Measurements from ENCODE around the gene DLGAP1. TPM values are rescaled to one million over a fixed set of nuclear protein-coding genes. Genes with fewer than 3 reads are reported as not detected.

Gene DLGAP1
- total and polyA plus RNA-seq, 10 of the 15 experiments (the other 5 are each of a cell fraction or from before 2014, with no cell fraction given): 0.23 to 27.6 (median 1.9) TPM

- TF ChIP-seq, protein P1, sequence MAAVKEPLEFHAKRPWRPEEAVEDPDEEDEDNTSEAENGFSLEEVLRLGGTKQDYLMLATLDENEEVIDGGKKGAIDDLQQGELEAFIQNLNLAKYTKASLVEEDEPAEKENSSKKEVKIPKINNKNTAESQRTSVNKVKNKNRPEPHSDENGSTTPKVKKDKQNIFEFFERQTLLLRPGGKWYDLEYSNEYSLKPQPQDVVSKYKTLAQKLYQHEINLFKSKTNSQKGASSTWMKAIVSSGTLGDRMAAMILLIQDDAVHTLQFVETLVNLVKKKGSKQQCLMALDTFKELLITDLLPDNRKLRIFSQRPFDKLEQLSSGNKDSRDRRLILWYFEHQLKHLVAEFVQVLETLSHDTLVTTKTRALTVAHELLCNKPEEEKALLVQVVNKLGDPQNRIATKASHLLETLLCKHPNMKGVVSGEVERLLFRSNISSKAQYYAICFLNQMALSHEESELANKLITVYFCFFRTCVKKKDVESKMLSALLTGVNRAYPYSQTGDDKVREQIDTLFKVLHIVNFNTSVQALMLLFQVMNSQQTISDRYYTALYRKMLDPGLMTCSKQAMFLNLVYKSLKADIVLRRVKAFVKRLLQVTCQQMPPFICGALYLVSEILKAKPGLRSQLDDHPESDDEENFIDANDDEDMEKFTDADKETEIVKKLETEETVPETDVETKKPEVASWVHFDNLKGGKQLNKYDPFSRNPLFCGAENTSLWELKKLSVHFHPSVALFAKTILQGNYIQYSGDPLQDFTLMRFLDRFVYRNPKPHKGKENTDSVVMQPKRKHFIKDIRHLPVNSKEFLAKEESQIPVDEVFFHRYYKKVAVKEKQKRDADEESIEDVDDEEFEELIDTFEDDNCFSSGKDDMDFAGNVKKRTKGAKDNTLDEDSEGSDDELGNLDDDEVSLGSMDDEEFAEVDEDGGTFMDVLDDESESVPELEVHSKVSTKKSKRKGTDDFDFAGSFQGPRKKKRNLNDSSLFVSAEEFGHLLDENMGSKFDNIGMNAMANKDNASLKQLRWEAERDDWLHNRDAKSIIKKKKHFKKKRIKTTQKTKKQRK (IDR thresholded peaks at IDR 0.05; ENCODE audit: low read depth, low read length): no peak
- TF ChIP-seq KLF5 (IDR thresholded peaks at IDR 0.05; ENCODE audit: partially characterized antibody) (no peak), SMARCA5 (IDR thresholded peaks at IDR 0.05) (no peak), SP1 (IDR thresholded peaks at IDR 0.05; ENCODE audit: low read depth, low read length) (no peak), CEBPB (IDR thresholded peaks at IDR 0.05; ENCODE audit: borderline replicate concordance in 1 of 2, low read depth in 2 of 2, low read length in 2 of 2) (no peak), ZSCAN29 (IDR thresholded peaks at IDR 0.05) (no peak), EP300 (IDR thresholded peaks at IDR 0.05; ENCODE audit: borderline replicate concordance in 1 of 2, control insufficient read depth in 1 of 2, low read depth in 2 of 2, low read length in 2 of 2) (peak; percentile 40; a peak in 2 of 4 replicates), BMI1 (IDR thresholded peaks at IDR 0.05; ENCODE audit: borderline replicate concordance) (no peak), SUZ12 (IDR thresholded peaks at IDR 0.05; ENCODE audit: unreplicated experiment) (no peak), WRNIP1 (IDR thresholded peaks at IDR 0.05; ENCODE audit: borderline replicate concordance, low read depth, low read length) (no peak), EGR1 (IDR thresholded peaks at IDR 0.05; ENCODE audit: borderline replicate concordance in 1 of 2, low read depth in 2 of 2, low read length in 2 of 2) (no peak), SMC3 (IDR thresholded peaks at IDR 0.05; ENCODE audit: borderline replicate concordance, low read length) (no peak), NFYB (IDR thresholded peaks at IDR 0.05; ENCODE audit: insufficient read depth, low read depth, low read length) (no peak), CREB1 (IDR thresholded peaks at IDR 0.05; ENCODE audit: low read depth) (no peak), RB1 (IDR thresholded peaks at IDR 0.05; ENCODE audit: borderline replicate concordance) (no peak), MEF2B (IDR thresholded peaks at IDR 0.05; ENCODE audit: partially characterized antibody, poor library complexity, severe bottlenecking) (peak; percentile 8), ATF7 (IDR thresholded peaks at IDR 0.05; ENCODE audit: low read depth) (peak; percentile 80), MTA2 (IDR thresholded peaks at IDR 0.05; ENCODE audit: low read depth) (peak; percentile 45; the same call in 1 of the 2 replicates), RAD21 (IDR thresholded peaks at IDR 0.05; ENCODE audit: insufficient read depth, low read depth, low read length) (no peak), FOXM1 (IDR thresholded peaks at IDR 0.05; ENCODE audit: low read depth, low read length) (no peak), USF2 (IDR thresholded peaks at IDR 0.05; ENCODE audit: borderline replicate concordance, low read depth, low read length) (no peak)
- TF ChIP-seq, protein P2, sequence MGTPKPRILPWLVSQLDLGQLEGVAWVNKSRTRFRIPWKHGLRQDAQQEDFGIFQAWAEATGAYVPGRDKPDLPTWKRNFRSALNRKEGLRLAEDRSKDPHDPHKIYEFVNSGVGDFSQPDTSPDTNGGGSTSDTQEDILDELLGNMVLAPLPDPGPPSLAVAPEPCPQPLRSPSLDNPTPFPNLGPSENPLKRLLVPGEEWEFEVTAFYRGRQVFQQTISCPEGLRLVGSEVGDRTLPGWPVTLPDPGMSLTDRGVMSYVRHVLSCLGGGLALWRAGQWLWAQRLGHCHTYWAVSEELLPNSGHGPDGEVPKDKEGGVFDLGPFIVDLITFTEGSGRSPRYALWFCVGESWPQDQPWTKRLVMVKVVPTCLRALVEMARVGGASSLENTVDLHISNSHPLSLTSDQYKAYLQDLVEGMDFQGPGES (IDR thresholded peaks at IDR 0.05): no peak
- TF ChIP-seq, protein P3, sequence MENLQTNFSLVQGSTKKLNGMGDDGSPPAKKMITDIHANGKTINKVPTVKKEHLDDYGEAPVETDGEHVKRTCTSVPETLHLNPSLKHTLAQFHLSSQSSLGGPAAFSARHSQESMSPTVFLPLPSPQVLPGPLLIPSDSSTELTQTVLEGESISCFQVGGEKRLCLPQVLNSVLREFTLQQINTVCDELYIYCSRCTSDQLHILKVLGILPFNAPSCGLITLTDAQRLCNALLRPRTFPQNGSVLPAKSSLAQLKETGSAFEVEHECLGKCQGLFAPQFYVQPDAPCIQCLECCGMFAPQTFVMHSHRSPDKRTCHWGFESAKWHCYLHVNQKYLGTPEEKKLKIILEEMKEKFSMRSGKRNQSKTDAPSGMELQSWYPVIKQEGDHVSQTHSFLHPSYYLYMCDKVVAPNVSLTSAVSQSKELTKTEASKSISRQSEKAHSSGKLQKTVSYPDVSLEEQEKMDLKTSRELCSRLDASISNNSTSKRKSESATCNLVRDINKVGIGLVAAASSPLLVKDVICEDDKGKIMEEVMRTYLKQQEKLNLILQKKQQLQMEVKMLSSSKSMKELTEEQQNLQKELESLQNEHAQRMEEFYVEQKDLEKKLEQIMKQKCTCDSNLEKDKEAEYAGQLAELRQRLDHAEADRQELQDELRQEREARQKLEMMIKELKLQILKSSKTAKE (IDR thresholded peaks at IDR 0.05; ENCODE audit: low read depth, poor library complexity, severe bottlenecking): peak; percentile 30
- TF ChIP-seq, protein P4, sequence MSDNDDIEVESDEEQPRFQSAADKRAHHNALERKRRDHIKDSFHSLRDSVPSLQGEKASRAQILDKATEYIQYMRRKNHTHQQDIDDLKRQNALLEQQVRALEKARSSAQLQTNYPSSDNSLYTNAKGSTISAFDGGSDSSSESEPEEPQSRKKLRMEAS (IDR thresholded peaks at IDR 0.05; ENCODE audit: low read depth, low read length): no peak
Observed at GRCh38 chr18:4384932-4385331, 70.2 kb downstream of the DLGAP1 start (continued).
